Fibroblast of villous mesenchyme (primary cell): ENCODE data around the gene ABLIM2. TPM values are rescaled to one million over a fixed set of nuclear protein-coding genes. Genes with fewer than 3 reads are reported as not detected.

Experiments used
- DNase-seq: peaks from one replicate; pipeline ENCODE4 v3.0.0-alpha.2; 2010; ENCODE audit warnings: low read depth
- H3K4me3 ChIP-seq: 2 replicates; pipeline ENCODE4 v1.5.1; 2011; ENCODE audit warnings: low read depth, mild to moderate bottlenecking, low read length
- CTCF ChIP-seq: IDR thresholded peaks from 2 replicates; pipeline ENCODE4 v1.5.1; 2012; ENCODE audit warnings: low read depth, mild to moderate bottlenecking, low read length; ENCODE audit not compliant: insufficient read depth
- total RNA-seq: library from RNA; depleted of rRNA; stranded (reverse); fragments of >200 nt; gene quantifications from 2 replicates; pipeline ENCODE4 v1.2.3, GENCODE V29; 2012

The ABLIM2 gene
- total RNA-seq, 1 donor, result under 0.01 TPM

- no peak for DNase-seq
Measured at GRCh38 chr4:7963691-7964090, 194.9 kb downstream of the ABLIM2 start.

GRCh38 chr4:7962609-7963508 lies 195.8 kb downstream of the ABLIM2 start:
- TF ChIP-seq CTCF, result no peak
- H3K4me3 ChIP-seq, result no peak overlapping the region
- DNase-seq, result no peak

More at GRCh38 chr4:7963691-7964090, 194.9 kb downstream of the ABLIM2 start:
- H3K4me3 ChIP-seq, result no peak overlapping the region
- TF ChIP-seq CTCF, result no peak

GRCh38 chr4:7960790-7961655 lies 197.6 kb downstream of the ABLIM2 start:
- H3K4me3 ChIP-seq, result no peak overlapping the region
- peak; percentile 99 for DNase-seq
- TF ChIP-seq CTCF, result no peak

GRCh38 chr4:7960017-7960789 lies 198.4 kb downstream of the ABLIM2 start:
- no peak for TF ChIP-seq CTCF
- no peak for DNase-seq
- no peak overlapping the region for H3K4me3 ChIP-seq

- DNase-seq, result no peak
- no peak for TF ChIP-seq CTCF
- H3K4me3 ChIP-seq, result no peak overlapping the region
Measured at GRCh38 chr4:7959078-7959477, 199.5 kb downstream of the ABLIM2 start.

- TF ChIP-seq CTCF, result no peak
- peak; percentile 74 for DNase-seq
- H3K4me3 ChIP-seq, result no peak overlapping the region
Measured at GRCh38 chr4:7956934-7957656, 201.5 kb downstream of the ABLIM2 start.
